ENCODE data around the gene ADAMTS1. TPM values are rescaled to one million over a fixed set of nuclear protein-coding genes. Genes with fewer than 3 reads are reported as not detected.

ADAMTS1 gene
- total RNA-seq, 1 experiment from 2014 or later: 35.6 TPM

DNA sequence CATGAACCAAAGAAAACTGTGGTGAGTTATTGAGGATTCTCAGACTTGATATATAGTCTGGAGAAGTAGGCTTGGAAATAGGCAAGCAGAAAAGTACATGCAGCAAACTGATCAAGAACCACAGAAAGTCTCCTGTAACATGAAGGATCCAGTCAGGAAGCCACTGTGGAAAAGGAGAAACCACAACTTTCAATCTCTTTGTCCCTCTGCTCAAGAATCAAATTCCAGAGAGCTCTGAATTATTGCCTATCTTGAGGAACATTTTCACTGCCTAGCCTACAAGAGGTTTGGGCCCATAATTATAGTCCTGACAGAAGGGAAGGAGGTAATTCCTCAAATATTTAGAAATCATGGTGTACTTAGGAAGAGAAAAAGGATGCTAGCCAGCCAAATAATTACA is 43.0 kb upstream of the ADAMTS1 start:
- Mint-ChIP-seq H3K36me3 (no peaks in the 10 kb centered on the region), H3K27me3 (ENCODE audit: low read depth) (no peaks in the 10 kb centered on the region), H3K4me3 (no peak overlapping the region), H3K4me1 (peaks cover 4% of the 10 kb centered on the region), H3K27ac (no peak overlapping the region), H3K9me3 (peaks cover 3% of the 10 kb centered on the region; the same call in 1 of the 2 replicates)
- ATAC-seq: no peak
- TF ChIP-seq SOX15 (CRISPR knock-in tag; IDR thresholded peaks at IDR 0.05) (no peak), TEAD4 (CRISPR knock-in tag; IDR thresholded peaks at IDR 0.05) (no peak), IRF2 (CRISPR knock-in tag; IDR thresholded peaks at IDR 0.05; ENCODE audit: borderline replicate concordance, low read depth) (no peak), EMX1 (CRISPR knock-in tag; IDR thresholded peaks at IDR 0.05) (no peak), ZNF121 (CRISPR knock-in tag; IDR thresholded peaks at IDR 0.05) (no peak), FOXP1 (CRISPR knock-in tag; IDR thresholded peaks at IDR 0.05; ENCODE audit: borderline replicate concordance) (no peak), ZNF512 (CRISPR knock-in tag; IDR thresholded peaks at IDR 0.05; ENCODE audit: borderline replicate concordance) (no peak), MYBL2 (CRISPR knock-in tag; IDR thresholded peaks at IDR 0.05) (no peak), HMGA2 (CRISPR knock-in tag; IDR thresholded peaks at IDR 0.05) (no peak), TP53 (CRISPR knock-in tag; IDR thresholded peaks at IDR 0.05) (no peak), ATF3 (CRISPR knock-in tag; conservative IDR thresholded peaks at IDR 0.05) (no peak), KAT7 (CRISPR knock-in tag; IDR thresholded peaks at IDR 0.05; ENCODE audit: borderline replicate concordance) (no peak), ZNF416 (CRISPR knock-in tag; IDR thresholded peaks at IDR 0.05) (no peak), SMAD3 (CRISPR knock-in tag; IDR thresholded peaks at IDR 0.05; ENCODE audit: borderline replicate concordance) (no peak), ZMAT4 (CRISPR knock-in tag; IDR thresholded peaks at IDR 0.05) (no peak), CREB1 (CRISPR knock-in tag; IDR thresholded peaks at IDR 0.05) (no peak)
- TF ChIP-seq, protein P1, sequence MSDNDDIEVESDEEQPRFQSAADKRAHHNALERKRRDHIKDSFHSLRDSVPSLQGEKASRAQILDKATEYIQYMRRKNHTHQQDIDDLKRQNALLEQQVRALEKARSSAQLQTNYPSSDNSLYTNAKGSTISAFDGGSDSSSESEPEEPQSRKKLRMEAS (CRISPR knock-in tag; IDR thresholded peaks at IDR 0.05): no peak
- ChIA-PET POLR2A (no interaction called here), CTCF (no interaction called here)
- no peak for DNase-seq (ENCODE audit: low spot score)

GRCh38 chr21:26887251-26887650 is 42.0 kb upstream of the ADAMTS1 start:
- H3K9me3 Mint-ChIP-seq: peaks cover 3% of the 10 kb centered on the region; the same call in 1 of the 2 replicates
- ChIA-PET CTCF (interaction anchor here (0.5 to 1.0 kb wide), 2 partner anchors 284 to 326 kb away, joined by 3 read pairs; no protein-coding TSS in a partner anchor), POLR2A (no interaction called here)
- ATAC-seq (no peak), DNase-seq (ENCODE audit: low spot score) (no peak)
- H3K27me3 Mint-ChIP-seq (ENCODE audit: low read depth): no peaks in the 10 kb centered on the region
- H3K36me3 Mint-ChIP-seq: no peaks in the 10 kb centered on the region
- no peak overlapping the region for H3K27ac Mint-ChIP-seq
- peaks cover 4% of the 10 kb centered on the region for H3K4me1 Mint-ChIP-seq
- H3K4me3 Mint-ChIP-seq: no peak overlapping the region
- TF ChIP-seq PRRX2 (CRISPR knock-in tag; IDR thresholded peaks at IDR 0.05): no peak
- no peak for TF ChIP-seq ZBTB21 (CRISPR knock-in tag; IDR thresholded peaks at IDR 0.05; ENCODE audit: borderline replicate concordance)
- no peak for TF ChIP-seq TEAD1 (CRISPR knock-in tag; IDR thresholded peaks at IDR 0.05)
- no peak for TF ChIP-seq FOXJ3 (CRISPR knock-in tag; IDR thresholded peaks at IDR 0.05; ENCODE audit: borderline replicate concordance)
- no peak for TF ChIP-seq E2F5 (CRISPR knock-in tag; IDR thresholded peaks at IDR 0.05)
- TF ChIP-seq, protein P2, sequence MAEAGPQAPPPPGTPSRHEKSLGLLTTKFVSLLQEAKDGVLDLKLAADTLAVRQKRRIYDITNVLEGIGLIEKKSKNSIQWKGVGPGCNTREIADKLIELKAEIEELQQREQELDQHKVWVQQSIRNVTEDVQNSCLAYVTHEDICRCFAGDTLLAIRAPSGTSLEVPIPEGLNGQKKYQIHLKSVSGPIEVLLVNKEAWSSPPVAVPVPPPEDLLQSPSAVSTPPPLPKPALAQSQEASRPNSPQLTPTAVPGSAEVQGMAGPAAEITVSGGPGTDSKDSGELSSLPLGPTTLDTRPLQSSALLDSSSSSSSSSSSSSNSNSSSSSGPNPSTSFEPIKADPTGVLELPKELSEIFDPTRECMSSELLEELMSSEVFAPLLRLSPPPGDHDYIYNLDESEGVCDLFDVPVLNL (CRISPR knock-in tag; IDR thresholded peaks at IDR 0.05; ENCODE audit: borderline replicate concordance, low read depth): no peak
- no peak for TF ChIP-seq AFF4 (CRISPR knock-in tag; IDR thresholded peaks at IDR 0.05; ENCODE audit: borderline replicate concordance)
- TF ChIP-seq SOX15 (CRISPR knock-in tag; IDR thresholded peaks at IDR 0.05): no peak
- no peak for TF ChIP-seq ZNF263 (CRISPR knock-in tag; IDR thresholded peaks at IDR 0.05; ENCODE audit: low read depth)
- TF ChIP-seq, protein P3, sequence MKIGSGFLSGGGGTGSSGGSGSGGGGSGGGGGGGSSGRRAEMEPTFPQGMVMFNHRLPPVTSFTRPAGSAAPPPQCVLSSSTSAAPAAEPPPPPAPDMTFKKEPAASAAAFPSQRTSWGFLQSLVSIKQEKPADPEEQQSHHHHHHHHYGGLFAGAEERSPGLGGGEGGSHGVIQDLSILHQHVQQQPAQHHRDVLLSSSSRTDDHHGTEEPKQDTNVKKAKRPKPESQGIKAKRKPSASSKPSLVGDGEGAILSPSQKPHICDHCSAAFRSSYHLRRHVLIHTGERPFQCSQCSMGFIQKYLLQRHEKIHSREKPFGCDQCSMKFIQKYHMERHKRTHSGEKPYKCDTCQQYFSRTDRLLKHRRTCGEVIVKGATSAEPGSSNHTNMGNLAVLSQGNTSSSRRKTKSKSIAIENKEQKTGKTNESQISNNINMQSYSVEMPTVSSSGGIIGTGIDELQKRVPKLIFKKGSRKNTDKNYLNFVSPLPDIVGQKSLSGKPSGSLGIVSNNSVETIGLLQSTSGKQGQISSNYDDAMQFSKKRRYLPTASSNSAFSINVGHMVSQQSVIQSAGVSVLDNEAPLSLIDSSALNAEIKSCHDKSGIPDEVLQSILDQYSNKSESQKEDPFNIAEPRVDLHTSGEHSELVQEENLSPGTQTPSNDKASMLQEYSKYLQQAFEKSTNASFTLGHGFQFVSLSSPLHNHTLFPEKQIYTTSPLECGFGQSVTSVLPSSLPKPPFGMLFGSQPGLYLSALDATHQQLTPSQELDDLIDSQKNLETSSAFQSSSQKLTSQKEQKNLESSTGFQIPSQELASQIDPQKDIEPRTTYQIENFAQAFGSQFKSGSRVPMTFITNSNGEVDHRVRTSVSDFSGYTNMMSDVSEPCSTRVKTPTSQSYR (CRISPR knock-in tag; IDR thresholded peaks at IDR 0.05): no peak
- TF ChIP-seq FOXP1 (CRISPR knock-in tag; IDR thresholded peaks at IDR 0.05; ENCODE audit: borderline replicate concordance): no peak

All from WTC11 (cell line).